Measurements from ENCODE around the gene TMEM184B.

DNA sequence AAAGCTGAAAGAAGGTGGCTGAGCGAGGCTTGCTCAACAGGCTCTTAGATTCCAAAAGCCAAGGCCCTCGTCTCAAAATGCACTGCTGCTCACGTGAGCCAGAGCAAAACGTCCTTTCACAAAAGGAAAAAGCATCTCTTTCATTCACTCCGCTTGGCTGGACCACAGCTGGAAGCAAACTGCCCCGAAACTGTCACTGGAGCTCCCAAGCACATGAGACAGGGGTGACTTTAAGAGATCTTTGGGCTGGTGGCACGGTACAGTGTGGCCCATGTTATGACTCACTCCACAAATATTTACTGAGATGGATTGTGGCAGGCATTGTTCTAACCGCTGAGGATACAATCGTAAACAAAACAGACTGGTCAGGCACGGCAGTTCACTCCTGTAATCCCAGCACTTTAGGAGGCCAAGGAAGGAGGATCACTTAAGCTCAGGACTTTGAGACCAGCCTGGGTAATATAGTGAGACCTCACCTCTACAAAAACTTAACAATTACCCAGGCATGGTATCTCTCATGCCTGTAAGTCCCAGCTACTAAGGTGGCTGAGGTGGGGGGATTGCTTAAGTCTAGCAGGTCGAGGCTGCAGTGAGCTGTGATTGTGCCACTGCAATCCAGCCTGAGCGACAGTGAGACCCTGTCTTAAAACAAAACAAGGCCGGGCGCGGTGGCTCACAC lies 94.7 kb downstream of the TMEM184B start:
- no peak for TF ChIP-seq EP300 (IDR thresholded peaks at IDR 0.05)
- no peak for TF ChIP-seq POLR2A (IDR thresholded peaks at IDR 0.05)
- TF ChIP-seq, protein P1, sequence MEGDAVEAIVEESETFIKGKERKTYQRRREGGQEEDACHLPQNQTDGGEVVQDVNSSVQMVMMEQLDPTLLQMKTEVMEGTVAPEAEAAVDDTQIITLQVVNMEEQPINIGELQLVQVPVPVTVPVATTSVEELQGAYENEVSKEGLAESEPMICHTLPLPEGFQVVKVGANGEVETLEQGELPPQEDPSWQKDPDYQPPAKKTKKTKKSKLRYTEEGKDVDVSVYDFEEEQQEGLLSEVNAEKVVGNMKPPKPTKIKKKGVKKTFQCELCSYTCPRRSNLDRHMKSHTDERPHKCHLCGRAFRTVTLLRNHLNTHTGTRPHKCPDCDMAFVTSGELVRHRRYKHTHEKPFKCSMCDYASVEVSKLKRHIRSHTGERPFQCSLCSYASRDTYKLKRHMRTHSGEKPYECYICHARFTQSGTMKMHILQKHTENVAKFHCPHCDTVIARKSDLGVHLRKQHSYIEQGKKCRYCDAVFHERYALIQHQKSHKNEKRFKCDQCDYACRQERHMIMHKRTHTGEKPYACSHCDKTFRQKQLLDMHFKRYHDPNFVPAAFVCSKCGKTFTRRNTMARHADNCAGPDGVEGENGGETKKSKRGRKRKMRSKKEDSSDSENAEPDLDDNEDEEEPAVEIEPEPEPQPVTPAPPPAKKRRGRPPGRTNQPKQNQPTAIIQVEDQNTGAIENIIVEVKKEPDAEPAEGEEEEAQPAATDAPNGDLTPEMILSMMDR (IDR thresholded peaks at IDR 0.05), result no peak

All from stomach (tissue), 4 donors.